Effector memory CD8-positive, alpha-beta T cell (primary cell): ENCODE measurements around the gene SPATA6.
"Not testable (repeated sequence)": the region's sequence is repeated elsewhere in the genome, so short reads cannot be mapped to it uniquely, and the experiment has no call there.

Experiments
- ATAC-seq: fragments of 150-1000 bp; cut with Tn5 transposase; replicated peaks from 2 replicates; pipeline ENCODE4 v1.10.0; 2021; ENCODE audit warnings: mild to moderate bottlenecking, moderate library complexity
- DNase-seq, 3 experiments: peaks; one replicate each; pipeline ENCODE4 v3.0.0; 2021
- H3K27ac Mint-ChIP-seq, 2 donors: one replicate each; pipeline ENCODE4 v1.8.0; 2022; ENCODE audit warnings: mild to moderate bottlenecking in 2 of 2, mixed read lengths in 2 of 2, moderate library complexity in 2 of 2
- H3K27me3 Mint-ChIP-seq, 2 donors: one replicate each; pipeline ENCODE4 v1.8.0; 2022; ENCODE audit warnings: mixed read lengths in 2 of 2
- H3K36me3 Mint-ChIP-seq: one replicate; pipeline ENCODE4 v1.8.0; 2022; ENCODE audit warnings: mild to moderate bottlenecking, moderate library complexity, mixed read lengths; ENCODE audit not compliant: insufficient read depth
- H3K4me1 Mint-ChIP-seq, 2 donors: one replicate each; pipeline ENCODE4 v1.8.0; 2022; ENCODE audit warnings: low read depth in 2 of 2, mixed read lengths in 2 of 2
- H3K4me3 Mint-ChIP-seq, 2 donors: one replicate each; pipeline ENCODE4 v1.8.0; 2022; ENCODE audit warnings: mild to moderate bottlenecking in 2 of 2, mixed read lengths in 2 of 2, moderate library complexity in 2 of 2
- H3K9me3 Mint-ChIP-seq, 2 donors: one replicate each; pipeline ENCODE4 v1.8.0; 2022; ENCODE audit warnings: mixed read lengths in 2 of 2

The SPATA6 gene

DNA sequence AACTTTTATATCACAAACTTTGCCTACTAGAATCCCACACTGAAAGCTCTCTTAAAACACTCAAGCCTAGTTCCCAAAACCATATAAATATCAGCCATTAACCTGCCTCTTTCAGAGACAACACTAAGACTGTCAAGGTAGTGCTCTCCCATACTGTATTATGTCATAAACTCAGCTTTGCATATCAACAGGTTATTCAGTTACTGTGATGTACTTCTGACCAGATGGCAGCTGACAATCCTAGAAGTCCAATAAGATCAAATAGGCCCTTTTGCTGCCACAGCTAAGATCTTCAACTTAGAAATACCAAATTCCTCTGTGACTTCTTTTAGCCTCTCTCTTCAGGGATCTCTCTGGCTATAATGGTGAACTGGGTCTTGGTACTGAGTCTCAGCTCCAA, 97.2 kb downstream of the SPATA6 start:
- ATAC-seq (no peak), DNase-seq (no peak)
- H3K9me3 Mint-ChIP-seq = peaks cover 4 to 14% of the 10 kb centered on the region in 2 donors
- H3K4me1 Mint-ChIP-seq = no peaks in the 10 kb centered on the region
- H3K4me3 Mint-ChIP-seq = no peak overlapping the region
- H3K27me3 Mint-ChIP-seq = no peaks in the 10 kb centered on the region
- H3K27ac Mint-ChIP-seq = no peak overlapping the region
- no peaks in the 10 kb centered on the region for H3K36me3 Mint-ChIP-seq

DNA sequence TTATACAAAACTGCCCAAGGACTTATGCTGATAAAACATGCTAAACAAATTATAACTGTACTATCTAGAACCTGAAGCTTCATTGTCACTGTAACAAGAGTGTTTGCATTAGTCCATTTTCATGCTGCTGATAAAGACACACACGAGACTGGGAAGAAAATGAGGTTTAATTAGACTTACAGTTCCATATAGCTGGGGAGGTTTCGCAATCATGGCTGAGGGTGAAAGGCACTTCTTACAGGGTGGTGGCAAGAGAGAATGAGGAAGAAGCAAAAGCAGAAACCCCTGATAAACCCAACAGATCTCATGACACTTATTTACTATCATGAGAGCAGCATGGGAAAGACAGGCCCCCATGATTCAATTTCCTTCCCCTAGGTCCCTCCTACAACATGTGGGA, 100.4 kb downstream of the SPATA6 start:
- no peak for DNase-seq
- no peak overlapping the region for H3K27ac Mint-ChIP-seq
- no peak for ATAC-seq
- H3K27me3 Mint-ChIP-seq = peaks cover 0 to 5% of the 10 kb centered on the region in 2 donors
- H3K4me3 Mint-ChIP-seq = no peak overlapping the region
- no peaks in the 10 kb centered on the region for H3K4me1 Mint-ChIP-seq
- peaks cover 0 to 4% of the 10 kb centered on the region in 2 donors for H3K9me3 Mint-ChIP-seq
- H3K36me3 Mint-ChIP-seq = no peaks in the 10 kb centered on the region

DNA sequence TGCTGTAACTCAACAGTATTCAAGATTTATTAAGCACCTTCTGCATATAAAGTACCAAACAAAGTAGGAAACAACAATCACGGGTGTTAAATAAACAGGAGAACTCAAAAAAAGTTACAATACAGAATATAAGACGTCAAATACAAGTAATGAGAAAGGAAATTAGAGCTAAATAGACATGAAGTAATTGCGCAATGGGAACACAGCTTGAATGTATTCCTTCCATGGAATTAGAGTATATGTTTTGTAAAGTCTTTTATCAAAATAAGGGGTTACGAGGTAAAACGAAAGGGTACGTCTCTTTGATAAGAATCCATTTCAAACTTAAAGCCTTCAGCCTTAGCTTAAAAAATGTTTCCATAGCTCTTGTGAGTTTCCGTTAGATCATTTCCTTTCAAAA, 109.1 kb downstream of the SPATA6 start:
- no peak overlapping the region for H3K27ac Mint-ChIP-seq
- no peak for ATAC-seq
- H3K27me3 Mint-ChIP-seq = no peaks in the 10 kb centered on the region
- no peak for DNase-seq
- H3K36me3 Mint-ChIP-seq = no peaks in the 10 kb centered on the region
- H3K9me3 Mint-ChIP-seq = no peaks in the 10 kb centered on the region
- H3K4me1 Mint-ChIP-seq = no peaks in the 10 kb centered on the region
- no peak overlapping the region for H3K4me3 Mint-ChIP-seq

DNA sequence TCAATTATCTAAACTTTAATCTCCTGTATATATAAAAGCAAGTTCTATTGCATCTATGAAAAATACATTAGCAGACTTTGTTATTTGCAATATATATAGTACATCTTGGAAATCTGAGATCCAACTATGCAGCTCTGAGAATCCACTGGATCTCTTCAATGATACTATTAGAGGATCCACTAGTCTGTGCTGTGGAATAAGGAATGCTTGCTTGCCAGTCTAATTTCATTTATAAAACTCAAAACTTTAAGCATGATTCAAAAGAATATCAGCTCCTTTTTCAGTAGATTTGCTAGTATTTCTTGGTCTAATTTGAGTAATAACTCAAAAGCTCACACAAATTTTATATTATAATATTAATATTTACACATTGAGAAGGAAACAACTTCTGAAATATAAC, 115.1 kb downstream of the SPATA6 start:
- Mint-ChIP-seq H3K4me3 (no peak overlapping the region), H3K9me3 (no peaks in the 10 kb centered on the region), H3K36me3 (no peaks in the 10 kb centered on the region), H3K4me1 (no peaks in the 10 kb centered on the region), H3K27ac (no peak overlapping the region), H3K27me3 (no peaks in the 10 kb centered on the region)
- ATAC-seq = no peak
- DNase-seq = no peak

DNA sequence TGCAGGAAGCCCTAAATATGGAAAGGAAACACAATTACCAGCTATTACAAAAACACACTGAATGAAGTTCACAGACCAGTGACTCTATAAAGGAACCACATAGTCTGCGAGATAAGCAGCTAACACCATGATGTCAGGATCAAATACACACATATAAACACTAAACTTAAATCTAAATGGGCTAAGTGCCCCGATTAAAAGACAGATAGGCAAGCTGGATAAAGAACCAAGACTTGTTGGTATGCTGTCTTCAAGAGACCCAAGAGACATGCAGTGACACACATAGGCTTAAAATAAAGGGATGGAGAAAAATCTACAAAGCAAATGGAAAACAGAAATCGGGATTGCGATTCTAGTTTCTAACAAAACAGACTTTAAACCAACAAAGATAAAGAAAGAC, 127.6 kb downstream of the SPATA6 start:
- ATAC-seq = no peak
- no peak overlapping the region for H3K4me3 Mint-ChIP-seq
- H3K9me3 Mint-ChIP-seq = peaks cover 7 to 19% of the 10 kb centered on the region in 2 donors

DNA sequence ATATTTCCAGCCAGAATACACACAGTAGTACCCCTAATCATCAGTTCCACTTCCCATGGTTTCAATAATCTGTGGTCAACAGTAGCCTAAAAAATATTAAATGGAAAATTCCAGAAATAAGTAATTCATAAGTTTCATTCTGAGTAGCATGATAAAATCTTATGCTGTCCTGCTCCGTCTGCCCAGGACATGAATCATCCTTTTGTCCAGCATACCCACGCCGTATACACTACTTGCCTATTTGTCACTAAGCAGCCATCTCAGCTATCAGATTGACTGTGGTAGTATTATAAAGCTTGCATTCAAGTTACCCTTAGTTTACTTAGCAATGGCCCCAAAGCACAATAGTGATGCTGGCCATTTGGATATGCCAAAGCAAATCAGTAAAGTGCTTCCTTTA, 130.8 kb downstream of the SPATA6 start:
- Mint-ChIP-seq H3K9me3 (peaks cover 7 to 19% of the 10 kb centered on the region in 2 donors), H3K27me3 (no peaks in the 10 kb centered on the region), H3K4me3 (no peak overlapping the region), H3K27ac (no peak overlapping the region), H3K4me1 (no peaks in the 10 kb centered on the region), H3K36me3 (no peaks in the 10 kb centered on the region)
- ATAC-seq (no peak), DNase-seq (no peak)

More for the DNA sequence above, 127.6 kb downstream of the SPATA6 start:
- H3K27ac Mint-ChIP-seq = no peak overlapping the region
- H3K36me3 Mint-ChIP-seq = no peaks in the 10 kb centered on the region
- no peaks in the 10 kb centered on the region for H3K27me3 Mint-ChIP-seq
- H3K4me1 Mint-ChIP-seq = no peaks in the 10 kb centered on the region
- no peak for DNase-seq

DNA sequence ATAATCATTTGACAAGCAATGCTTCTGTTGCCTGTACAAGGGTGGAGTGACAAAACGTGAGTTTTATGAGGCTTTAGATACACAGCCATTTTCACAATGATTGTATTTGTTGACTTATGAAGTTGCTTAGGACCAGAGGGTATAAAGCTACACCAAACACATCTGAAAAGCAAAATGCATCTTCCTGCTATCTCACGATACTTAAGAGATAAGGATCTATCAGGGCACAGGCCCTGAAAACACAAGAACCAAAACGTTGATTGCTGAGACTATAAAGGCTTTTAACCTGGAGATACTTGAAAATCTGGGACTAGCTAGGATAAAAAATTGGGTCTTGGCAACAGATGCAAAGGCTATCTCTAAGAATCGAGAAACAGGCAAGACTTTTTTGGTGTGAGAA, 133.7 kb downstream of the SPATA6 start:
- ATAC-seq (no peak), DNase-seq (no peak)
- no peaks in the 10 kb centered on the region for H3K27me3 Mint-ChIP-seq
- no peak overlapping the region for H3K27ac Mint-ChIP-seq
- H3K36me3 Mint-ChIP-seq = no peaks in the 10 kb centered on the region
- peaks cover 3 to 6% of the 10 kb centered on the region in 2 donors for H3K9me3 Mint-ChIP-seq
- H3K4me1 Mint-ChIP-seq = no peaks in the 10 kb centered on the region
- H3K4me3 Mint-ChIP-seq = no peak overlapping the region

DNA sequence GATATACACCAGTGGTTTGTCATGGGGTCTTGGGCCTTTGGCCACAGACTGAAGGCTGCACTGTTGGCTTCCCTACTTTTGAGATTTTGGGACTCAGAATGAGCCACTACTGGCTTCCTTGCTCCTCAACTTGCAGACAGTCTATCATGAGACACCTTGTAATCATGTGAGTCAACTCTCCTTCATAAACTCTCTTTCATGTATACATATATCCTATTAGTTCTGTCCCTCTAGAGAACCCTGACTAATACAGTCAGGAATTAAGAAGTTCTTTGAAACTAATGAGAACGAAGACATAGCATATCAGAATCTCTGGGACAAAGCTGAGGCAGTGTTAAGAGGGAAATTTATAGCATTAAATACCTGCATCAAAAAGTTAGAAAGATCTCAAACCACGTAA, 138.7 kb downstream of the SPATA6 start:
- no peaks in the 10 kb centered on the region for H3K27me3 Mint-ChIP-seq
- no peaks in the 10 kb centered on the region for H3K4me1 Mint-ChIP-seq
- DNase-seq (no peak), ATAC-seq (no peak)
- no peak overlapping the region for H3K27ac Mint-ChIP-seq
- no peaks in the 10 kb centered on the region for H3K36me3 Mint-ChIP-seq
- H3K9me3 Mint-ChIP-seq = peaks cover 11 to 15% of the 10 kb centered on the region in 2 donors
- H3K4me3 Mint-ChIP-seq = no peak overlapping the region

DNA sequence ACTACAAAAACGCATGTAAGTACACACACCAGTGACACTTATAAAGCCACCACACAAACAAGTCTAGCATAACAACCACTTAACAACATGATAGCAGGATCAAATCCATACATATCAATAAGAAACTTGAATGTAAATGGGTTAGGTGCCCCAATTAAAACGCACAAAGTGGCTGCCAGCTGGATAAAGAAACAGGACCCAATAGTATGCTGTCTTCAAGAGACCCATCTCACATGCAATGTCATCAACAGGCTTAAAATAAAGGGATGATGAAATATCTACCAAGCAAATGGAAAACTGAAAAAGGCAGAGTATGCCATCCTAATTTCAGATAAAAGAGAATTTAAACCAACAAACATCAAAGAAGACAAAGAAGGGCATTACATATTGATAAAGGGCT, 139.9 kb downstream of the SPATA6 start:
- ATAC-seq = no peak
- peaks cover 11 to 15% of the 10 kb centered on the region in 2 donors for H3K9me3 Mint-ChIP-seq
- H3K4me1 Mint-ChIP-seq = no peaks in the 10 kb centered on the region
- H3K4me3 Mint-ChIP-seq = no peak overlapping the region
- H3K27ac Mint-ChIP-seq = no peak overlapping the region
- no peaks in the 10 kb centered on the region for H3K36me3 Mint-ChIP-seq
- H3K27me3 Mint-ChIP-seq = no peaks in the 10 kb centered on the region
- DNase-seq = no peak

DNA sequence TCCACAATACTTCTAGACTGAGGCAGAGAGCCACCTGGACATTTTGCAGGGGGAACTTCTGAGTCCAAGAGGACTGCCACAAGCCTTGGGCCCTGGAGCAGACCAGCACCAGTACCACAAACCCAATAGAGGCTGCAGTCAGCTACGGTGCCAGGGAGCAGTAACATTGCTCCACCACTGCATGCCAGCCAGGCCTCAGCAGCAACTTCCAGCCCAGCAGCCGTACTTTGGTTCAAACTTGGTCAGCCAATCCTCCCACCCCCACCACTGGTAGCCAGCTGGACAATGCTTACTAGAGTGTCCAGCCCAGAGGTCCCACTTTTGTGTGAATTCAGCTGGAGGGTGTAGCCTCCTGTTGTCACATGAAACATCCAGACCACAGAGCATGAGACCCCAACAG, 142.1 kb downstream of the SPATA6 start:
- Mint-ChIP-seq H3K4me1 (no peaks in the 10 kb centered on the region), H3K27ac (no peak overlapping the region), H3K4me3 (no peak overlapping the region), H3K27me3 (peaks cover 0 to 4% of the 10 kb centered on the region in 2 donors), H3K9me3 (peaks cover 13 to 15% of the 10 kb centered on the region in 2 donors), H3K36me3 (no peaks in the 10 kb centered on the region)
- DNase-seq (no peak), ATAC-seq (no peak)

DNA sequence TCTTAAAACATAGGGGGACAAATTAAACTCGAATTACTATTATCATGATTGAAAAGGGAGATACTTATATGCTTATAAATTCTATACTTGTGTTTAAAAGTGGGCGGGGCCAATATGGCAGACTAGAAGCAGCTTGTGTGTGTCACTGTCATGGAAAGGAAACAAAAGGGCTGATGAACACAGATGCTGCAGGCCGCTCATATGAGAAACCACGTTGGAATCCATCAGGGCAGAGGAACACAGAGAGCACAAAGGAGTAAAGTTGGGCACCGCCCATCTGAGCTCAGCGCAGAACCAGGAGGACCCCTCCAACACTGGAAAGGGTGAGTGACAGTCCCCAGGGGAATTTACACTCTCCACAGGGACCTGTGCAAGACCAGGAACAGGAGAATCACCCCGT, 142.5 kb downstream of the SPATA6 start:
- no peaks in the 10 kb centered on the region for H3K4me1 Mint-ChIP-seq
- peaks cover 12 to 15% of the 10 kb centered on the region in 2 donors for H3K9me3 Mint-ChIP-seq
- peaks cover 0 to 4% of the 10 kb centered on the region in 2 donors for H3K27me3 Mint-ChIP-seq
- no peak overlapping the region for H3K4me3 Mint-ChIP-seq
- no peak overlapping the region for H3K27ac Mint-ChIP-seq
- DNase-seq (no peak), ATAC-seq (no peak)
- no peaks in the 10 kb centered on the region for H3K36me3 Mint-ChIP-seq

DNA sequence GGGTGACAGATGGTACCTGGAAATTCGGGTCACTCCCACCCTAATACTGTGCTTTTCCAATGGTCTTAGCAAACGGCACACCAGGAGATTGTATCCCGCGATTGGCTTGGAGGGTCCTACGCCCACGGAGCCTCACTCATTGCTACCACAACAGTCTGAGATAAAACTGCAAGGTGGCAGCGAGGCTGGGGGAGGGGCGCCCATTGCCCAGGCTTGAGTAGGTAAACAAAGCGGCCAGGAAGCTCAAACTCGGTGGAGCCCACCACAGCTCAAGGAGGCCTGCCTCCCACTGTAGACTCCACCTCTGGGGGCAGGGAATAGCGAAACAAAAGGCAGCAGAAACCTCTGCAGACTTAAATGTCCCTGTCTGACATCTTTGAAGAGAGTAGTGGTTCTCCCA, 160.2 kb downstream of the SPATA6 start:
- DNase-seq, H3K27ac Mint-ChIP-seq, H3K4me3 Mint-ChIP-seq, H3K27me3 Mint-ChIP-seq, H3K36me3 Mint-ChIP-seq, H3K4me1 Mint-ChIP-seq, ATAC-seq: not testable (repeated sequence)
- H3K9me3 Mint-ChIP-seq = peaks cover 8 to 15% of the 10 kb centered on the region in 2 donors

DNA sequence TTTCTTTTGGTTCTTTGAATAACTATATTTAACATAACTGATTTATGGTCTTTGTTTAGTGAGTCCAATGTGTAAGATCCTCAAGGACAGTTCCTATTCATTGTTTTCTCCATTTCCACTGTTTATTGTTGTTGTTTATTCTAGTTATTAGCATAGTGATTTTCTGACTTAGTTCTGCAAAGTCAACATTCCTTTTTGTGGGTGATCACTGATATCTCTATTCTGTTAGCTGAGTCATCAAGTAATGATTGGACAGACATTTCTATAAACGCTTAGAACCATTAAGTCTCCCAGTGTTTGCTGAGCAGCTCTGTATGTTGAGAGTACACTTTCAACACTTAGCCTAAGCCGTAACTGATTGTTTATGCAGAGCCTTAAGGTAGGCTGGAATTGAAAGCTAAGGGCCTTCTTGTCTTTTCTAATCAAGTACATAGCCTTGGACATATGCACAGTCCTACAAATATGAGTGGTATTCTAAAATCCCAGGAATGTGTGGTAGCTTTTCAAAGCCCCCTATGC, 162.4 kb downstream of the SPATA6 start:
- no peaks in the 10 kb centered on the region for H3K4me1 Mint-ChIP-seq

DNA sequence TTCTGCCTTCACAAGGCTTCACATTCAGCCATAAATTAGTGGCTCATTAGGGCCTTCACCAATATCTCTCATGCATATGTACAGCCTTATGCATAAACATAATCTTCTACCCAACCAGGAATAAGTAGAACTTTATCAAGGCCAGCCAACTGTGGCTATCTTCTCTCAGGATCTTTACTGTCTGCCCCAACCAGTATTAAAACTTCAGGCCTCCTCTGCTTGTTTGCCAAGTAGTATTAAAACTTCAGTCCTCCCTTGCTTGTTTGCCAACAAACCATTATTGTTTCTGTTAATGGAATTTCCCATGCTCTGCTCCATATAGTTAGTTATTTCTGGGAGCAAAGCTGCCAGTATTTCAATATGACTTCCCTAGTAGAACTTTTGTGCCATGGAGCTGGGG, 169.4 kb downstream of the SPATA6 start:
- H3K9me3 Mint-ChIP-seq = peaks cover 0 to 12% of the 10 kb centered on the region in 2 donors
- no peaks in the 10 kb centered on the region for H3K36me3 Mint-ChIP-seq
- H3K27me3 Mint-ChIP-seq = no peaks in the 10 kb centered on the region
- no peaks in the 10 kb centered on the region for H3K4me1 Mint-ChIP-seq
- no peak for ATAC-seq
- no peak for DNase-seq
- H3K27ac Mint-ChIP-seq = no peak overlapping the region
- H3K4me3 Mint-ChIP-seq = no peak overlapping the region

More for the DNA sequence above, 162.4 kb downstream of the SPATA6 start:
- no peak overlapping the region for H3K27ac Mint-ChIP-seq
- no peak for DNase-seq
- no peaks in the 10 kb centered on the region for H3K36me3 Mint-ChIP-seq
- peaks cover 8 to 13% of the 10 kb centered on the region in 2 donors for H3K9me3 Mint-ChIP-seq
- no peak for ATAC-seq
- H3K4me3 Mint-ChIP-seq = no peak overlapping the region
- H3K27me3 Mint-ChIP-seq = peaks cover 0 to 7% of the 10 kb centered on the region in 2 donors

DNA sequence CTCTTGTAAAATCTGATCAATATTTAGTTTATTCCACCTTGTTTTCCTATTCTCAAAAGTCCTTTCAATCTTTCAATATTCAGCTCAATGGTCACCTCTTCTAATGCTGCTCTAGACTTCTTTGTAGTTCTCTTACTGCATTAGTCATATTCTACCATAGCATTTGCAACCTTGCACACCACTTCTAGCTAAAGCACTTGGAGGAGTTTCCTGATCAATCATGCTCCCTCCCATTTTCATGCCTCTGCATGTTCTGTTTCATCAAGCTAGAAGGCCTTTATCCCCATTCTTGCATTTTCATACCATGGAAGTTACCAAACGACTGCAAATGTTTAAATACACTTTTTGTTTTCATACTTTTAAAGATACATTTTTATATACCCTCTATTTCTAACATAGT, 177.3 kb downstream of the SPATA6 start:
- no peak overlapping the region for H3K27ac Mint-ChIP-seq
- no peaks in the 10 kb centered on the region for H3K4me1 Mint-ChIP-seq
- H3K4me3 Mint-ChIP-seq = no peak overlapping the region
- H3K36me3 Mint-ChIP-seq = no peaks in the 10 kb centered on the region
- ATAC-seq = no peak
- H3K27me3 Mint-ChIP-seq = peaks cover 13 to 14% of the 10 kb centered on the region in 2 donors
- peaks cover 0 to 10% of the 10 kb centered on the region in 2 donors for H3K9me3 Mint-ChIP-seq
- DNase-seq = no peak
